Measurements from ENCODE around the gene EZR.

The EZR gene

DNA sequence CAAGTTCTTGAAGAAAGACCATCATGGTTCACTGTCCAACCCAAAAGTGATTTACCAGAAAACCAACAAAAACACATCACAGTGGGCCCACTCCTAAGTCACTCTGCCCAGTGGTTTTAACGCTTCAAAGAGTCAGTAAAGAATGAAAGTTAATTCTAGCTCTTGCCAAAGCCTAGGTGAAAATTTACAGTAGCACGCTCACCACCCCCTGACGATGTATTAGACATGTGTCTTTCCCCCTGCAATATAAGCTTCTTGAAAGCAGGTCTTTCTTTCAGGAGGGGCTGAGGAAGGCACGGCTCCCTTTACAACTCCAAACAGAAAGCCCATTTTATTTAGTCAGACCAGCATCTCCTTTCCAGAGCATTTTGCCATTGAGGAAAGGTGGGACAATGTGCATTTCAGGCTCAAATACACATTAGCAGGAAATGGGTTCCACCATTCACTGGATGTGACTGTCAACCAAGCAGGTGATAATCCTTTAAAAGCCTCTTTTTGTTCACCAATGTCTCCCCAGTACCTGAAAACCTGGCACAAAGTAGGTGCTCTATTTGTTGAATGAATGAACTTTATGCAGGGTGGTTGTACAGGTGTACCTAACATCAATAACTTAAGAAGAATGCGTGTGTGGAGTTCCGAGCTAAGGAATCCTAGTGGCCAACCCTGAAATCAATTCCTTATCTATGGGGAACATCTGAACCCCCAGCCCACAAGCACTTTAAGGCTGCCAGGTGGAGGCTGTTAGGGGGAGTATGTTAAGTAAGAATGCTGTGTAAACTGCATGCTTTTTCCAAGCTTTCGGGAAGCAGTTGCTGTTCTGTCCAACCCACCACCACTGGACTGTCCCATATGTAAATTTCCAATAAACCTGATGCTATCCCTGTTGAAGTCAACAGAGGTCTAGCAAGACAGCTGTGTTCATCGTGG is 11.4 kb downstream of the EZR start:
- H3K9me3 ChIP-seq (ENCODE audit: insufficient read depth, low read length, severe bottlenecking), result no peaks in the 10 kb centered on the region
- no peak for TF ChIP-seq EZH2 (IDR thresholded peaks at IDR 0.05; ENCODE audit: borderline replicate concordance, low read depth, low read length, severe bottlenecking)
- TF ChIP-seq, protein P1, sequence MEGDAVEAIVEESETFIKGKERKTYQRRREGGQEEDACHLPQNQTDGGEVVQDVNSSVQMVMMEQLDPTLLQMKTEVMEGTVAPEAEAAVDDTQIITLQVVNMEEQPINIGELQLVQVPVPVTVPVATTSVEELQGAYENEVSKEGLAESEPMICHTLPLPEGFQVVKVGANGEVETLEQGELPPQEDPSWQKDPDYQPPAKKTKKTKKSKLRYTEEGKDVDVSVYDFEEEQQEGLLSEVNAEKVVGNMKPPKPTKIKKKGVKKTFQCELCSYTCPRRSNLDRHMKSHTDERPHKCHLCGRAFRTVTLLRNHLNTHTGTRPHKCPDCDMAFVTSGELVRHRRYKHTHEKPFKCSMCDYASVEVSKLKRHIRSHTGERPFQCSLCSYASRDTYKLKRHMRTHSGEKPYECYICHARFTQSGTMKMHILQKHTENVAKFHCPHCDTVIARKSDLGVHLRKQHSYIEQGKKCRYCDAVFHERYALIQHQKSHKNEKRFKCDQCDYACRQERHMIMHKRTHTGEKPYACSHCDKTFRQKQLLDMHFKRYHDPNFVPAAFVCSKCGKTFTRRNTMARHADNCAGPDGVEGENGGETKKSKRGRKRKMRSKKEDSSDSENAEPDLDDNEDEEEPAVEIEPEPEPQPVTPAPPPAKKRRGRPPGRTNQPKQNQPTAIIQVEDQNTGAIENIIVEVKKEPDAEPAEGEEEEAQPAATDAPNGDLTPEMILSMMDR (IDR thresholded peaks at IDR 0.05; ENCODE audit: borderline replicate concordance, extremely low read depth, low read length, poor library complexity, severe bottlenecking), result no peak
- no peak for ATAC-seq (ENCODE audit: insufficient read depth, low read depth)
- no peak overlapping the region for H3K4me2 ChIP-seq (ENCODE audit: insufficient read depth, low read length)
- H3K27me3 ChIP-seq (ENCODE audit: insufficient read depth, low read length, poor library complexity), result no peaks in the 10 kb centered on the region
- H3K4me3 ChIP-seq (ENCODE audit: low read depth in 1 of 2, low read length in 2 of 2), result no peak overlapping the region
- no peak for DNase-seq
- peaks cover 95% of the 10 kb centered on the region for H3K79me2 ChIP-seq (ENCODE audit: insufficient read depth, low read length)
- peaks cover 79% of the 10 kb centered on the region for H4K20me1 ChIP-seq (ENCODE audit: insufficient read depth, low read length)
- no peak overlapping the region for H2AFZ ChIP-seq (ENCODE audit: low read depth, low read length)
- H3K9ac ChIP-seq (ENCODE audit: low read depth, low read length), result no peak overlapping the region
- peak overlapping the region; percentile 33; the same call in 1 of the 2 replicates for H3K27ac ChIP-seq (ENCODE audit: low read length)
- peaks cover 82% of the 10 kb centered on the region for H3K4me1 ChIP-seq (ENCODE audit: insufficient read depth, low read length)
- H3K36me3 ChIP-seq (ENCODE audit: insufficient read depth, low read length), result peaks cover 44% of the 10 kb centered on the region

DNA sequence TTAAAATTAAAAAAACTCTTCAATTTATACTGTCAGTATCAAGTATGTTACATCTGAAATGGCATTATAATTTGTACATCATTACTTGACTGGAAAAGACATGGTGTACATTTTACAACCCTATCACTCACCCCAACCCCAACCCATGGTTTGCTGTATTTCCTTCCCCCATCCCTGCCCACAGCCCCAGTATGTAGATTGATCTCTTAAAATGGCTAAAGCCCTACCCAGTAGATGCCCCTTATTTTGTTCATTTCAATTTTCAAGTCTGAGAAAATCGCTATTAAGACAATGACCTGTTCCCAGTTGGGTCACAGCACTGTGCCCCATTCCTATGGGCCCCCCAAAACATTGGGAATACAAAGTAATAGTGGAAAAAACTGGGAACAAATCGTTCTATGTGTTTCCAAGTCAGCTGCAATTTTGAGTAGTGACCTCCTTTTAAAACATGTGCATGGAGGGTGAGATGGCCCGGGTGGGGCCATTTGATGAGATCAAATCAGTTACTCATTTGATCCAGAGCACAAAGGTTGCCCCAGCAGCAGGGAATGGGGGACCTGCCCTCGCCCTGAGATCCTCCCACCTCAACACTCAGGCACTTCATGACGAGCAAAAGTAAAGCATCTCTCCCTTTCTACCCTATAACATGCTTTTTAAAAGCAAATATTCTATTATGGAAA is 13.3 kb downstream of the EZR start:
- H3K27me3 ChIP-seq (ENCODE audit: insufficient read depth, low read length, poor library complexity), result no peaks in the 10 kb centered on the region
- no peak overlapping the region for H3K9ac ChIP-seq (ENCODE audit: low read depth, low read length)
- H3K36me3 ChIP-seq (ENCODE audit: insufficient read depth, low read length), result peaks cover 38% of the 10 kb centered on the region
- peaks cover 94% of the 10 kb centered on the region for H3K79me2 ChIP-seq (ENCODE audit: insufficient read depth, low read length)
- H3K9me3 ChIP-seq (ENCODE audit: insufficient read depth, low read length, severe bottlenecking), result no peaks in the 10 kb centered on the region
- H4K20me1 ChIP-seq (ENCODE audit: insufficient read depth, low read length), result peaks cover 83% of the 10 kb centered on the region
- H3K4me1 ChIP-seq (ENCODE audit: insufficient read depth, low read length), result peaks cover 76% of the 10 kb centered on the region
- ATAC-seq (ENCODE audit: insufficient read depth, low read depth), result no peak
- TF ChIP-seq, protein P1 (IDR thresholded peaks at IDR 0.05; ENCODE audit: borderline replicate concordance, extremely low read depth, low read length, poor library complexity, severe bottlenecking), result no peak
- TF ChIP-seq EZH2 (IDR thresholded peaks at IDR 0.05; ENCODE audit: borderline replicate concordance, low read depth, low read length, severe bottlenecking), result no peak
- no peak overlapping the region for H2AFZ ChIP-seq (ENCODE audit: low read depth, low read length)
- peak overlapping the region; percentile 12 for H3K27ac ChIP-seq (ENCODE audit: low read length)
- DNase-seq, result no peak
- no peak overlapping the region for H3K4me3 ChIP-seq (ENCODE audit: low read depth in 1 of 2, low read length in 2 of 2)
- H3K4me2 ChIP-seq (ENCODE audit: insufficient read depth, low read length), result peak overlapping the region; percentile 14; the same call in 1 of the 2 replicates

DNA sequence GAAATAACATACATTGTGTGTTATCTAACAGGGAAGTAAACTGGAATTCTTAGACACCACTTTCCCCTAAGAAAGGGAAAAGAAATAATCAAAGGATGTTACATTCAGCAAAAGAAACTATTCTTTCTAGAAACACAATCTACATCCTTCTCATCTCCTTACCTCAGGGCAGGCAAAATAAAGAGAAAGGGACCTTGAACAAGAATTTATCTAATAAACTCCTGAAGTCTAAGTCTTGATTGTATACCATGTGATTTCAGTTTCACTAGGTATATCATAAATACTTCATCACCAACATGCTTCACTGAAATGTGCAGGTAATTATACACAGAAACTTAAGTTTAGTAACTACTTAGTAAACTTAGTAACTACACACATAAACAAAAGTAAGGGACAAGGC is 15.0 kb downstream of the EZR start:
- H3K9ac ChIP-seq (ENCODE audit: low read depth, low read length), result peak overlapping the region; percentile 47
- peaks cover 63% of the 10 kb centered on the region for H3K4me1 ChIP-seq (ENCODE audit: insufficient read depth, low read length)
- peak overlapping the region; percentile 67 for H3K4me2 ChIP-seq (ENCODE audit: insufficient read depth, low read length)
- no peaks in the 10 kb centered on the region for H3K27me3 ChIP-seq (ENCODE audit: insufficient read depth, low read length, poor library complexity)
- peaks cover 94% of the 10 kb centered on the region for H3K79me2 ChIP-seq (ENCODE audit: insufficient read depth, low read length)
- H2AFZ ChIP-seq (ENCODE audit: low read depth, low read length), result no peak overlapping the region
- peaks cover 83% of the 10 kb centered on the region for H4K20me1 ChIP-seq (ENCODE audit: insufficient read depth, low read length)
- TF ChIP-seq EZH2 (IDR thresholded peaks at IDR 0.05; ENCODE audit: borderline replicate concordance, low read depth, low read length, severe bottlenecking), result no peak
- TF ChIP-seq, protein P1 (IDR thresholded peaks at IDR 0.05; ENCODE audit: borderline replicate concordance, extremely low read depth, low read length, poor library complexity, severe bottlenecking), result no peak
- ATAC-seq (ENCODE audit: insufficient read depth, low read depth) (no peak), DNase-seq (no peak)
- peak overlapping the region; percentile 96 for H3K27ac ChIP-seq (ENCODE audit: low read length)
- peak overlapping the region in 1 of 2 experiments; percentile 47; a peak in 2 of 4 replicates for H3K4me3 ChIP-seq (ENCODE audit: low read depth in 1 of 2, low read length in 2 of 2)
- H3K36me3 ChIP-seq (ENCODE audit: insufficient read depth, low read length), result peaks cover 22% of the 10 kb centered on the region
- no peaks in the 10 kb centered on the region for H3K9me3 ChIP-seq (ENCODE audit: insufficient read depth, low read length, severe bottlenecking)
